Gastrocnemius medialis (tissue), 4 donors: ENCODE data around the gene RASA4B. TPM values are rescaled to one million over a fixed set of nuclear protein-coding genes. Genes with fewer than 3 reads are reported as not detected.

Source experiments
- ATAC-seq, 2 donors: fragments of 150-250 bp; one replicate each; pipeline ENCODE4 v1.9.1; 2016
- DNase-seq, 2 donors: peaks; one replicate each; pipeline ENCODE4 v3.0.0-alpha.2; 2019
- H3K27ac ChIP-seq, 4 donors: fragments of 200-600 bp; sonication (generic); 1 replicate in 1 of 4; 2 replicates in 3 of 4; pipeline ENCODE4 v1.5.1; 2016 to 2018; ENCODE audit warnings: mild to moderate bottlenecking in 2 of 4, moderate library complexity in 1 of 4
- H3K27me3 ChIP-seq, 3 donors: fragments of 200-600 bp; sonication (generic) in 2 of 3; 1 replicate in 1 of 3; 2 replicates in 2 of 3; pipeline versions ENCODE4 v1.5.1 to v1.6.0; 2016 to 2019; ENCODE audit warnings: mild to moderate bottlenecking in 1 of 3, moderate library complexity in 1 of 3
- H3K36me3 ChIP-seq, 2 donors: fragments of 200-600 bp; sonication (generic) in 1 of 2; one replicate each; pipeline ENCODE4 v1.5.1; 2017 to 2018
- H3K4me1 ChIP-seq, 2 donors: fragments of 200-600 bp; sonication (generic) in 1 of 2; one replicate each; pipeline ENCODE4 v1.5.1; 2016 to 2017; ENCODE audit warnings: mild to moderate bottlenecking in 2 of 2
- H3K4me3 ChIP-seq, 4 donors: fragments of 200-600 bp; sonication (generic) in 3 of 4; 1 replicate in 1 of 4; 2 replicates in 3 of 4; pipeline ENCODE4 v1.5.1; 2016 to 2019; ENCODE audit warnings: mild to moderate bottlenecking in 2 of 4
- H3K9me3 ChIP-seq, 3 donors: fragments of 200-600 bp; sonication (generic) in 2 of 3; 1 replicate in 1 of 3; 2 replicates in 2 of 3; pipeline ENCODE4 v1.5.1; 2016 to 2019
- POLR2A ChIP-seq, 2 donors: fragments of 450-650 bp; IDR thresholded peaks; one replicate each; pipeline ENCODE4 v1.6.1; 2017; ENCODE audit warnings: antibody characterized with exemption in 2 of 2, mild to moderate bottlenecking in 2 of 2, moderate library complexity in 2 of 2
- in situ Hi-C, 4 donors: fragments of 200-750 bp; cut with MboI; loops; one replicate each; pipeline versions ENCODE4 v1.15.0 to v1.8.0; 2017; ENCODE audit warnings: low sequenced_read_pairs in 4 of 4
- intact Hi-C: fragments of 100-400 bp; cut with DNase I; formaldehyde crosslinking; loops from one replicate; pipeline ENCODE4 v1.15.1; 2023; ENCODE audit warnings: low total_unique reads
- total RNA-seq, 4 donors: library from RNA; depleted of rRNA; stranded (reverse); fragments of >200 nt; gene quantifications; one replicate each; pipeline versions ENCODE4 v1.1.0 to v1.2.3, GENCODE V29; 2016
- TF ChIP-seq, protein P1 (sequence below), 5 experiments: fragments of 450-650 bp in 3 of 5; fragments of 200-600 bp in 2 of 5; sonication (generic) in 2 of 5; IDR thresholded peaks in 4 of 5; conservative IDR thresholded peaks in 1 of 5; 1 replicate in 4 of 5; 2 replicates in 1 of 5; pipeline ENCODE4 v1.5.1; 2016 to 2019; ENCODE audit warnings: antibody characterized with exemption in 5 of 5, mild to moderate bottlenecking in 3 of 5, moderate library complexity in 3 of 5

RASA4B gene
- total RNA-seq, 4 donors from 2014 or later, result 38.0 to 127 (median 86.0) TPM

DNA sequence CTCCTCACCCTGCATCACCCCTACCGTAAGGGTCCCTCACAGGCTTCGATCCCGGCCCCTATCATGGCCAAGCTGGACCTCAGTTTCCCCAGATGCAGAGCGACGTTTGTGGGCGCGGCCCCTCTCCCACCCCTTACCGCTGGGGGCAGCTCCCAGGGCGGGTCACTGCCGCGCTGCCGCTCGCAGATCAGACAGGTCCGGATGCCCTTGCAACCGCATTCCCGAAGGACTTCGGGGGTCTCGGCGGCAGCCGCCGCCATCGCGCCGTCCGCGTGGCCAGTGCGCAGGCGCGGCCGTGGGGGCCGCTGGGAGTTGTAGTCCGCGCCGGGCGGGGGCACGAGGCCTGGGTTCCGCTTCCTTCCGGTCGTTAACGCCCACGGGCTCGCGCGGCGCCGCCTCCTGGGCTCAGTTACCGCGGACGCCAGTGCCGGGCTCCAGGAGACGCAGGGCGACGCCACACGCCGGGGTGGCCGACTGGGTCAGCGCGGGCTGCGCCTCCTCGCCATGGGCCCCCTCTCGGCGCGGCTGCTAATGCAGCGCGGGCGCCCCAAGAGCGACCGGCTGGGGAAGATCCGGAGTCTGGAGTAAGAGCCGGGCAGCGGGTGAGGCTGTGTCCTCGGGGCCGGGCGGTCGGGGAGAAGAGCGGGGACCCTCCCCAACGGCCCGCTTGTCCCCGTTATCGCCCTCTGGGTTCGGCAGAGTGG lies 52.8 kb downstream of the RASA4B start, which contains the start of the genes ALKBH4 and LRWD1:
TSS of gene ALKBH4 (minus strand) at position 287 of the 704 bp plus-strand sequence. CDS start at position 260, 27 bp downstream.
TSS of gene LRWD1 (plus strand) at position 408 of the 704 bp plus-strand sequence. CDS start at position 505, 97 bp downstream.
- TF ChIP-seq, protein P1, sequence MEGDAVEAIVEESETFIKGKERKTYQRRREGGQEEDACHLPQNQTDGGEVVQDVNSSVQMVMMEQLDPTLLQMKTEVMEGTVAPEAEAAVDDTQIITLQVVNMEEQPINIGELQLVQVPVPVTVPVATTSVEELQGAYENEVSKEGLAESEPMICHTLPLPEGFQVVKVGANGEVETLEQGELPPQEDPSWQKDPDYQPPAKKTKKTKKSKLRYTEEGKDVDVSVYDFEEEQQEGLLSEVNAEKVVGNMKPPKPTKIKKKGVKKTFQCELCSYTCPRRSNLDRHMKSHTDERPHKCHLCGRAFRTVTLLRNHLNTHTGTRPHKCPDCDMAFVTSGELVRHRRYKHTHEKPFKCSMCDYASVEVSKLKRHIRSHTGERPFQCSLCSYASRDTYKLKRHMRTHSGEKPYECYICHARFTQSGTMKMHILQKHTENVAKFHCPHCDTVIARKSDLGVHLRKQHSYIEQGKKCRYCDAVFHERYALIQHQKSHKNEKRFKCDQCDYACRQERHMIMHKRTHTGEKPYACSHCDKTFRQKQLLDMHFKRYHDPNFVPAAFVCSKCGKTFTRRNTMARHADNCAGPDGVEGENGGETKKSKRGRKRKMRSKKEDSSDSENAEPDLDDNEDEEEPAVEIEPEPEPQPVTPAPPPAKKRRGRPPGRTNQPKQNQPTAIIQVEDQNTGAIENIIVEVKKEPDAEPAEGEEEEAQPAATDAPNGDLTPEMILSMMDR (IDR thresholded peaks at IDR 0.05 in 4 of 5, conservative IDR thresholded peaks at IDR 0.05 in 1 of 5), result peak in 4 of 5 experiments; percentile 19 to 36 (median 31)
- TF ChIP-seq POLR2A (IDR thresholded peaks at IDR 0.05), result peak; percentile 57 to 60
- H3K27me3 ChIP-seq, result no peaks in the 10 kb centered on the region
- H3K27ac ChIP-seq, result peak within 1 kb of the TSS; percentile 80 to 89 (median 84)
- DNase-seq (peak; percentile 90 to 94), ATAC-seq (peak; percentile 89 to 92)
- intact Hi-C loops (no loop called here), in situ Hi-C loops (loop anchor here in 1 of 4 donors (10.0 kb wide), 1 partner anchor 60 kb away; no protein-coding TSS in a partner anchor)
- no peaks in the 10 kb centered on the region for H3K9me3 ChIP-seq
- H3K4me1 ChIP-seq, result peaks cover 14 to 26% of the 10 kb centered on the region in 2 donors
- H3K4me3 ChIP-seq, result peak within 1 kb of the TSS; percentile 88 to 100 (median 93)
- no peaks in the 10 kb centered on the region for H3K36me3 ChIP-seq

DNA sequence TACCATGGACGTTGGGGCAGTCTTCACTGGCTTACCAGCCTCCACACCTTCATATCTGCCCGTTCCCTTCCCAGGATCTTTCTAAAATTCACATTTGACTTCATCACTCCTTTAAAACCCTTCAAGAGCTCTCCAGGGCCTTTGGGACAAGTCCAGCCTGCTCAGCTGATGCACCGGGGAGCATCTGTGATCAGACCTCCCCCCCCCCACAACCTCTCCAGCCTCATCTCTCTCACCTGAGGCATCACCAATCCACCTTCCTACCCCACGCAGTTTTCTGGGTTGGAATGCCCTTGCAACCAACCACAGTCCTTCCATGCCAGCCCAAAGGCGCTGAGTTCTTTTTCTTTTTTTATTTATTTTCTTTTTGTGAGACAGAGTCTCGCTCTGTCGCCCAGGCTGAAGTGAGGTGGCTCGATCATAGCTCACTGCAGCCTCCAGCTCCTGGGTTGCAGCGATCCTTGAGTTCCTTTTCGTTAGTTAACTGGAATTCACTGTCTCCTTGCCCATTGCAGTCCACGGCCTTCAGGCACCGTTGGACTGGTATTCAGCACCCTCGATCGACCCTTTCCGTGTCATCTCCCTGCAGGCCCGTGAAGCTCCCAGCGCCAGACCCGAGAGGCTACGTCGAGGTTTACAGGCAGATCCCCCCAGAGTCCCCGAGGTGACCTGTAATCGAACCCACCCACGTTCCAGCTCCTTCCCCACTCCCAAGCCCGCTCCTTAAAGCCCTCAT lies 53.6 kb downstream of the RASA4B start:
- Histone ChIP-seq H3K36me3 (peaks cover 0 to 6% of the 10 kb centered on the region in 2 donors), H3K4me1 (peaks cover 14 to 26% of the 10 kb centered on the region in 2 donors), H3K4me3 (peak overlapping the region; percentile 88 to 100 (median 93)), H3K9me3 (no peaks in the 10 kb centered on the region), H3K27me3 (no peaks in the 10 kb centered on the region), H3K27ac (peak overlapping the region; percentile 80 to 89 (median 84))
- ATAC-seq (peak; percentile 5 to 7), DNase-seq (no peak)
- TF ChIP-seq, protein P1 (IDR thresholded peaks at IDR 0.05 in 4 of 5, conservative IDR thresholded peaks at IDR 0.05 in 1 of 5), result no peak
- TF ChIP-seq POLR2A (IDR thresholded peaks at IDR 0.05), result no peak
- in situ Hi-C loops (loop anchor here in 1 of 4 donors (10.0 kb wide), 1 partner anchor 59 kb away; no protein-coding TSS in a partner anchor), intact Hi-C loops (no loop called here)

DNA sequence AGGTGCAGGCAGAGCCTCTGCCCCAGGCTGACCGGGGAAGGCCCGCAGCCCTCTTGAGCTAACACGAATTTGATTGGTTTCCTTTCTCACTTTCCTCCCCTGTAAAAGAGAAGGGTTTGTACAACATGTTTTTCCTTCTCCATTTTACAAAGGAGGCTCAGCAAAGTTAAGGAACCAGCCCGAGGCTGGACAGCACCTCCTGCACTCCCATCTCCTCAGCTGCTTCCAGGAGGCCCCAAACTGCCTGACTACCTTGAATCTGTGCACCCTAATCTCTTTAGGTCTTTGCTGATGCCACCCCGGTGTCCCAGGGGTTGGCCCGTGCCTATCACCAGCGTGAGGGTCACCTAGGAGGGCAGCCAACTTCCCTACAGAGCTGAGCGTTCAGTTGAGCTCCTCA lies 57.1 kb downstream of the RASA4B start:
- Histone ChIP-seq H3K27me3 (no peaks in the 10 kb centered on the region), H3K4me1 (peaks cover 10 to 19% of the 10 kb centered on the region in 2 donors), H3K27ac (no peak overlapping the region), H3K36me3 (peaks cover 0 to 38% of the 10 kb centered on the region in 2 donors), H3K9me3 (no peaks in the 10 kb centered on the region), H3K4me3 (no peak overlapping the region)
- DNase-seq, result no peak
- in situ Hi-C loops (loop anchor here in 1 of 4 donors (10.0 kb wide), 1 partner anchor 56 kb away; no protein-coding TSS in a partner anchor), intact Hi-C loops (no loop called here)
- TF ChIP-seq POLR2A (IDR thresholded peaks at IDR 0.05), result no peak
- TF ChIP-seq, protein P1 (IDR thresholded peaks at IDR 0.05 in 4 of 5, conservative IDR thresholded peaks at IDR 0.05 in 1 of 5), result no peak
- no peak for ATAC-seq

DNA sequence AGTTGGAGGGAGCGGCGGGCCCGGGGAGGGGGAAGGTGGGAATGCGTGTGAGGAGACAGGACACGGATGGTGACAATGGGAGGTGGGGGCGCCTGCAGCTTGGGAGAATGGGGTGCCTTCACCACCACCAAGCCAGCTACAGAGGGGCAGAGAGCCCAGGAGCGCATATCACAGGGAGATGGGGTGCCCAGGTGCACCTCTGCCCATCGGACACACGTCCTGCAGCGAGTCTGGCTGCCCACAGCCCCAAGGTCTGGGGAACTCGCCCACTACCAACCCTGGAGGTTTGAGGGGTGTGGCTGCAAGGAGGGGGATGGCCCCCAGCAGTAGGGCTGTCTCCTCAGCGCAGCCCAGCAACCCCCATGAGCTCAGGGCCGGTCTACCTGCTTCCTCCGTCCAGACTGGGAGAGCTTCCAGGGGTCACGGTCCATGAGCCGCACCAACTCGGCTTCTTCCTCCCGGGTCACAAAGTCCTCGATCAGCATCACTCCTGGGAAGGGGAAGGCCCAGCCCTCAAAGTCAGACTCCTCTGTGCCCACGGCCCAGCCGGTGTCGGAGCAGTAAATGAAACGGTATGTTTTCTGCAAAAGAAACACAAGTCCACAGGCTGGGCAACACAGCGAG lies 58.2 kb downstream of the RASA4B start:
- TF ChIP-seq, protein P1 (IDR thresholded peaks at IDR 0.05 in 4 of 5, conservative IDR thresholded peaks at IDR 0.05 in 1 of 5), result no peak
- TF ChIP-seq POLR2A (IDR thresholded peaks at IDR 0.05), result no peak
- DNase-seq (no peak), ATAC-seq (no peak)
- H3K27ac ChIP-seq, result no peak overlapping the region
- intact Hi-C loops (no loop called here), in situ Hi-C loops (no loop called here)
- H3K27me3 ChIP-seq, result no peaks in the 10 kb centered on the region
- peaks cover 0 to 42% of the 10 kb centered on the region in 2 donors for H3K36me3 ChIP-seq
- H3K4me3 ChIP-seq, result no peak overlapping the region
- H3K9me3 ChIP-seq, result no peaks in the 10 kb centered on the region
- H3K4me1 ChIP-seq, result peaks cover 10 to 16% of the 10 kb centered on the region in 2 donors
